HepG2 (cell line): ENCODE measurements around the gene SERINC4. TPM values are rescaled to one million over a fixed set of nuclear protein-coding genes. Genes with fewer than 3 reads are reported as not detected.

Experiments
- ATAC-seq: fragments of 200-7000 bp; cut with Tn5 transposase; 3 replicates; pipeline ENCODE4 v1.9.1; 2020; ENCODE audit warnings: mild to moderate bottlenecking, moderate library complexity
- BruUV-seq: library from RNA; stranded (reverse); fragments of 400-500 nt; replicated peaks from 2 replicates; lab custom pipeline; 2021; lab: Mats Ljungman, UMichigan
- CTCF ChIA-PET: fragments of 300-600 bp; formaldehyde crosslinking; extraction: SDS; loops from one replicate; lab custom pipeline; 2021; ENCODE audit warnings: low total read pairs, inconsistent platforms, low intra/inter-chr PET ratio; lab: Yijun Ruan, JAX
- POLR2A ChIA-PET: fragments of 350-600 bp; sonication (Branson Sonifier 250); formaldehyde crosslinking; loops from one replicate; lab custom pipeline; 2020; ENCODE audit warnings: antibody characterized with exemption, inconsistent platforms; lab: Yijun Ruan, JAX
- DNase-seq: peaks from one replicate; pipeline ENCODE4 v3.0.0-alpha.2; 2015; ENCODE audit warnings: low spot score
- FAIRE-seq: peaks from 3 replicates; lab custom pipeline; 2011; peaks lifted over from hg19 to GRCh38; lab: Jason Lieb, UNC
- H2AFZ ChIP-seq: one replicate; pipeline ENCODE4 v1.6.1; 2011; ENCODE audit warnings: low read length, inconsistent platforms
- H3K27ac ChIP-seq: fragments of 300-600 bp; 3 replicates; pipeline ENCODE4 v1.8.0; 2011; ENCODE audit warnings: mixed run types, mild to moderate bottlenecking, mixed read lengths, low read length, inconsistent platforms; ENCODE audit not compliant: insufficient read depth; ENCODE audit errors: extremely low read length
- H3K27me3 ChIP-seq, 2 experiments: fragments of 200-600 bp in 1 of 2; 2 replicates in 1 of 2; 3 replicates in 1 of 2; pipeline versions ENCODE4 v1.6.0 to v1.8.0; 2011; ENCODE audit warnings: low read length in 2 of 2, mild to moderate bottlenecking in 2 of 2, moderate library complexity in 2 of 2, inconsistent platforms in 1 of 2; ENCODE audit not compliant: insufficient read depth in 2 of 2, control insufficient read depth in 1 of 2
- H3K36me3 ChIP-seq, 2 experiments: fragments of 200-600 bp in 1 of 2; replicated peaks in 1 of 2; 2 replicates in 1 of 2; 3 replicates in 1 of 2; pipeline versions ENCODE4 v1.5.1 to v1.8.0; 2011; ENCODE audit warnings: low read length in 2 of 2, inconsistent platforms in 1 of 2; ENCODE audit not compliant: insufficient read depth in 2 of 2, control insufficient read depth in 1 of 2
- H3K4me1 ChIP-seq: 2 replicates; pipeline ENCODE4 v1.5.1; 2012; ENCODE audit warnings: low read length, inconsistent platforms; ENCODE audit not compliant: insufficient read depth
- H3K4me2 ChIP-seq: 2 replicates; pipeline ENCODE4 v1.6.0; 2011; ENCODE audit warnings: low read depth, low read length, inconsistent platforms
- H3K4me3 ChIP-seq, 3 experiments: fragments of 200-600 bp in 1 of 3; sonication (generic), shearing (Covaris generic) in 1 of 3; replicated peaks in 1 of 3; 2 replicates each; pipeline ENCODE4 v1.5.1; 2011 to 2016; ENCODE audit warnings: low read length in 3 of 3, inconsistent platforms in 2 of 3, low read depth in 2 of 3, mild to moderate bottlenecking in 2 of 3, control low read depth in 1 of 3, mixed read lengths in 1 of 3; ENCODE audit not compliant: insufficient read depth in 1 of 3
- H3K79me2 ChIP-seq: one replicate; pipeline ENCODE4 v1.6.1; 2011; ENCODE audit warnings: low read length, inconsistent platforms; ENCODE audit not compliant: insufficient read depth
- H3K9ac ChIP-seq: 2 replicates; pipeline ENCODE4 v1.6.0; 2011; ENCODE audit warnings: mild to moderate bottlenecking, low read depth, low read length, inconsistent platforms; ENCODE audit not compliant: insufficient read depth
- H3K9me3 ChIP-seq: 2 replicates; pipeline ENCODE4 v1.5.1; 2012; ENCODE audit warnings: mild to moderate bottlenecking, low read length
- H4K20me1 ChIP-seq: 2 replicates; pipeline ENCODE4 v1.6.0; 2011; ENCODE audit warnings: inconsistent platforms, mild to moderate bottlenecking, low read length, moderate library complexity; ENCODE audit not compliant: insufficient read depth
- CBFB ChIP-seq: sonication (generic); formaldehyde crosslinking; IDR thresholded peaks from 2 replicates; pipeline ENCODE4 v1.4.0; 2020; ENCODE audit warnings: missing genetic modification reagents
- CEBPZ ChIP-seq: IDR thresholded peaks from 2 replicates; pipeline ENCODE4 v1.6.1; 2012; ENCODE audit warnings: low read length, improper control_type of control experiment
- ELK4 ChIP-seq: sonication (generic); formaldehyde crosslinking; IDR thresholded peaks from 2 replicates; pipeline ENCODE4 v1.9.0; 2021; ENCODE audit warnings: missing genetic modification reagents, borderline replicate concordance
- HHEX ChIP-seq: IDR thresholded peaks from 2 replicates; pipeline ENCODE4 v1.6.1; 2016; ENCODE audit warnings: control low read depth
- HMGA1 ChIP-seq: sonication (generic); formaldehyde crosslinking; conservative IDR thresholded peaks from 2 replicates; pipeline ENCODE4 v1.4.0; 2020; ENCODE audit warnings: missing genetic modification reagents
- IKZF1 ChIP-seq: fragments of 450-650 bp; IDR thresholded peaks from 2 replicates; pipeline ENCODE4 v1.7.1; 2016
- KLF9 ChIP-seq: IDR thresholded peaks from 2 replicates; pipeline ENCODE4 v1.6.1; 2016; ENCODE audit warnings: low read depth
- ONECUT2 ChIP-seq: sonication (generic); formaldehyde crosslinking; IDR thresholded peaks from 2 replicates; pipeline ENCODE4 v1.4.0; 2020; ENCODE audit warnings: missing genetic modification reagents
- UBTF ChIP-seq: sonication (generic); formaldehyde crosslinking; IDR thresholded peaks from 2 replicates; pipeline ENCODE4 v1.4.0; 2020; ENCODE audit warnings: mild to moderate bottlenecking, missing genetic modification reagents
- ZBTB33 ChIP-seq: sonication (generic); formaldehyde crosslinking; IDR thresholded peaks from 2 replicates; pipeline ENCODE4 v1.4.0; 2020; ENCODE audit warnings: missing genetic modification reagents
- ZNF232 ChIP-seq: sonication (generic); formaldehyde crosslinking; IDR thresholded peaks from 2 replicates; pipeline ENCODE4 v1.4.0; 2020; ENCODE audit warnings: missing genetic modification reagents, borderline replicate concordance
- ZNF234 ChIP-seq: sonication (generic); formaldehyde crosslinking; conservative IDR thresholded peaks from 2 replicates; pipeline ENCODE4 v1.5.1; 2020; ENCODE audit warnings: mild to moderate bottlenecking, missing genetic modification reagents
- ZNF329 ChIP-seq: sonication (generic); formaldehyde crosslinking; IDR thresholded peaks from 2 replicates; pipeline ENCODE4 v1.9.0; 2021; ENCODE audit warnings: low read depth, mild to moderate bottlenecking, missing genetic modification reagents
- ZNF616 ChIP-seq: sonication (generic); formaldehyde crosslinking; IDR thresholded peaks from 2 replicates; pipeline ENCODE4 v1.5.0; 2020; ENCODE audit warnings: low read depth, mild to moderate bottlenecking, missing genetic modification reagents
- ZNF878 ChIP-seq: sonication (generic); formaldehyde crosslinking; IDR thresholded peaks from 2 replicates; pipeline ENCODE4 v1.8.1; 2023; ENCODE audit warnings: mild to moderate bottlenecking, missing genetic modification reagents, moderate library complexity
- WGBS: methylation state at CpG from one replicate; pipeline ENCODE4 v1.1.6; 2017; ENCODE audit warnings: low lambda C conversion rate; 5-methylcytosine and 5-hydroxymethylcytosine counted together
- in situ Hi-C: cut with HindIII; loops from 2 replicates; pipeline ENCODE4 v1.10.0; 2017; ENCODE audit warnings: low pct_unique_long_range_greater_than_20kb; ENCODE audit not compliant: extremely low pct_ligation_motif_present
- intact Hi-C: fragments of 100-400 bp; cut with micrococcal nuclease; formaldehyde crosslinking; loops from one replicate; pipeline ENCODE4 v1.10.0; 2022; ENCODE audit not compliant: unreplicated experiment
- polyA plus RNA-seq, 8 experiments: library from polyadenylated mRNA; depleted of rRNA in 3 of 8; stranded (reverse) in 7 of 8; unstranded in 1 of 8; fragments of >200 nt; fragmentation: Illumina TruSeq in 4 of 8; extraction: Trizol in 4 of 8; gene quantifications; 2 replicates each; pipeline versions ENCODE4 v1.2.1 to v1.2.3, GENCODE V29; 2011 to 2016; ENCODE audit warnings: low read depth in 4 of 8, missing spikeins in 1 of 8, mixed read lengths in 1 of 8; ENCODE audit not compliant: insufficient read depth in 1 of 8
- total RNA-seq, 5 experiments: library from RNA; depleted of rRNA; stranded (reverse); fragments of >200 nt; fragmentation: Illumina TruSeq; extraction: Trizol; gene quantifications; 2 replicates each; pipeline ENCODE4 v1.2.3, GENCODE V29; 2016; ENCODE audit warnings: low read depth in 1 of 5

Gene SERINC4
- total and polyA plus RNA-seq, 2 of the 13 experiments (the other 11 are each of a cell fraction or from before 2014, with no cell fraction given): not detected

GRCh38 chr15:43791993-43792760 lies 7.8 kb downstream of the SERINC4 start, which contains the start of gene SERF2:
TSS of gene SERF2 (plus strand) at chr15:43792320. CDS start at chr15:43792377, 57 bp downstream.
- no peaks in the 10 kb centered on the region; a peak in 1 of 5 replicates for H3K27me3 ChIP-seq
- H3K27ac ChIP-seq: peak within 1 kb of the TSS; percentile 98
- H3K79me2 ChIP-seq: peaks cover 26% of the 10 kb centered on the region
- intact Hi-C loops (no loop called here), in situ Hi-C loops (no loop called here)
- BruUV-seq: TSS peak; percentile 66
- peak within 1 kb of the TSS; percentile 96 for H3K4me2 ChIP-seq
- CTCF ChIA-PET: no interaction called here
- POLR2A ChIA-PET: interaction anchor here (0.8 to 4.2 kb wide), 5 partner anchors 8 to 33 kb away, joined by 3 to 31 read pairs (median 7); partner anchors contain the start of genes ELL3, HYPK, MFAP1 and SERINC4
- ATAC-seq (peak; percentile 93), FAIRE-seq (peak; percentile 71), DNase-seq (peak; percentile 97)
- H3K4me3 ChIP-seq: peak within 1 kb of the TSS; percentile 98 to 100 (median 99)
- peaks cover 8 to 35% of the 10 kb centered on the region in 2 experiments for H3K36me3 ChIP-seq
- peak within 1 kb of the TSS; percentile 100 for H3K9ac ChIP-seq
- H2AFZ ChIP-seq: peak within 1 kb of the TSS; percentile 96
- H3K4me1 ChIP-seq: peaks cover 37% of the 10 kb centered on the region
- WGBS: 1% methylated on average over 30 of the region's 66 CpGs
- peaks cover 28% of the 10 kb centered on the region for H4K20me1 ChIP-seq
- H3K9me3 ChIP-seq: no peaks in the 10 kb centered on the region
- TF ChIP-seq HMGA1 (CRISPR knock-in tag) (no peak), ZNF878 (CRISPR knock-in tag) (no peak), KLF9 (CRISPR knock-in tag) (no peak), IKZF1 (no peak), ZNF234 (CRISPR knock-in tag) (no peak), CEBPZ (no peak), UBTF (CRISPR knock-in tag) (peak; percentile 68), ELK4 (CRISPR knock-in tag) (no peak), ZBTB33 (CRISPR knock-in tag) (0 out of 2 replicates have a peak, but pooled peaks have one; percentile 14), ZNF232 (CRISPR knock-in tag) (no peak), ZNF616 (CRISPR knock-in tag) (0 out of 2 replicates have a peak, but pooled peaks have one; percentile 34), CBFB (CRISPR knock-in tag) (no peak), ONECUT2 (CRISPR knock-in tag) (no peak), HHEX (CRISPR knock-in tag) (no peak), ZNF329 (CRISPR knock-in tag) (no peak)
